Spleen (tissue), 7 donors: ENCODE data around the gene DSCAML1.

Source experiments
- CTCF ChIP-seq, 11 experiments: fragments of 200-600 bp in 7 of 11; fragments of 450-650 bp in 4 of 11; sonication (generic) in 4 of 11; IDR thresholded peaks in 8 of 11; conservative IDR thresholded peaks in 3 of 11; 1 replicate in 7 of 11; 2 replicates in 4 of 11; pipeline versions ENCODE4 v1.4.0 to v1.8.0; 2016 to 2021; ENCODE audit warnings: antibody characterized with exemption in 11 of 11, inconsistent platforms in 4 of 11, mild to moderate bottlenecking in 1 of 11
- POLR2A ChIP-seq, 3 donors: fragments of 450-650 bp; IDR thresholded peaks; one replicate each; pipeline ENCODE4 v1.5.1; 2017; ENCODE audit warnings: antibody characterized with exemption in 3 of 3, mild to moderate bottlenecking in 1 of 3
- donor health status: DM: no; HTN: no; CAD: no; lungs with moderate emphysema.
- donor health status: DM: no; HTN: no; CAD: no.
- donor health status: DM: no; HTN: no; CAD: no.

GRCh38 chr11:117825538-117826189 is 28.6 kb upstream of the DSCAML1 start:
- TF ChIP-seq CTCF (IDR thresholded peaks at IDR 0.05 in 8 of 11, conservative IDR thresholded peaks at IDR 0.05 in 3 of 11) = no peak
- TF ChIP-seq POLR2A (IDR thresholded peaks at IDR 0.05) = no peak
